Activated T-helper 1 cell treated with anti-CD3 and anti-CD28 coated beads, Interleukin-2, amount 50 U/mL, for 16 hours (primary cell): Measurements from ENCODE around the gene TENM4.

Source experiments
- DNase-seq, 2 donors: peaks; one replicate each; pipeline ENCODE4 v3.0.0-alpha.2; 2020; ENCODE audit warnings: low read depth in 1 of 2, low spot score in 1 of 2

The TENM4 gene

GRCh38 chr11:79392161-79392560, 48.7 kb downstream of the TENM4 start:
- no peak for DNase-seq

- DNase-seq, result no peak
Measured at GRCh38 chr11:79390923-79391322, 49.9 kb downstream of the TENM4 start.

GRCh38 chr11:79390477-79390876, 50.4 kb downstream of the TENM4 start:
- no peak for DNase-seq

GRCh38 chr11:79388201-79388600, 52.6 kb downstream of the TENM4 start:
- no peak for DNase-seq

GRCh38 chr11:79383874-79384273, 57.0 kb downstream of the TENM4 start:
- DNase-seq, result no peak

- no peak for DNase-seq
Measured at GRCh38 chr11:79382301-79383050, 58.4 kb downstream of the TENM4 start.

GRCh38 chr11:79381036-79381435, 59.8 kb downstream of the TENM4 start:
- no peak for DNase-seq

GRCh38 chr11:79377406-79377805, 63.4 kb downstream of the TENM4 start:
- no peak for DNase-seq

- no peak for DNase-seq
Measured at GRCh38 chr11:79375818-79376550, 64.8 kb downstream of the TENM4 start.

GRCh38 chr11:79374727-79375126, 66.1 kb downstream of the TENM4 start:
- no peak for DNase-seq

GRCh38 chr11:79371724-79372123, 69.1 kb downstream of the TENM4 start:
- no peak for DNase-seq

GRCh38 chr11:79371152-79371551, 69.7 kb downstream of the TENM4 start:
- DNase-seq, result no peak

- no peak for DNase-seq
Measured at GRCh38 chr11:79369055-79369454, 71.8 kb downstream of the TENM4 start.

GRCh38 chr11:79367844-79368243, 73.0 kb downstream of the TENM4 start:
- DNase-seq, result no peak

- no peak for DNase-seq
Measured at GRCh38 chr11:79366218-79366617, 74.6 kb downstream of the TENM4 start.

GRCh38 chr11:79363861-79364378, 76.9 kb downstream of the TENM4 start:
- no peak for DNase-seq

- DNase-seq, result no peak
Measured at GRCh38 chr11:79363256-79363655, 77.6 kb downstream of the TENM4 start.

GRCh38 chr11:79362821-79363220, 78.0 kb downstream of the TENM4 start:
- no peak for DNase-seq

GRCh38 chr11:79362206-79362757, 78.5 kb downstream of the TENM4 start:
- no peak for DNase-seq

GRCh38 chr11:79358258-79358657, 82.6 kb downstream of the TENM4 start:
- DNase-seq, result no peak

- DNase-seq, result no peak
Measured at GRCh38 chr11:79353706-79354105, 87.1 kb downstream of the TENM4 start.

GRCh38 chr11:79352349-79352703, 88.5 kb downstream of the TENM4 start:
- DNase-seq, result no peak
